Neural progenitor cell (in vitro differentiated cells): ENCODE measurements around the gene DIRAS2.

Source experiments
- CTCF ChIP-seq: fragments of 200-600 bp; sonication (generic); IDR thresholded peaks from 2 replicates; pipeline ENCODE4 v1.5.1; 2017; ENCODE audit warnings: antibody characterized with exemption, mild to moderate bottlenecking
- EZH2 ChIP-seq: fragments of 200-600 bp; sonication (generic); IDR thresholded peaks from 2 replicates; pipeline ENCODE4 v1.6.1; 2017; ENCODE audit warnings: antibody characterized with exemption, mild to moderate bottlenecking, moderate library complexity
- EZH2phosphoT487 ChIP-seq: fragments of 200-600 bp; sonication (generic); IDR thresholded peaks from 2 replicates; pipeline ENCODE4 v1.6.1; 2017; ENCODE audit warnings: antibody characterized with exemption

DNA sequence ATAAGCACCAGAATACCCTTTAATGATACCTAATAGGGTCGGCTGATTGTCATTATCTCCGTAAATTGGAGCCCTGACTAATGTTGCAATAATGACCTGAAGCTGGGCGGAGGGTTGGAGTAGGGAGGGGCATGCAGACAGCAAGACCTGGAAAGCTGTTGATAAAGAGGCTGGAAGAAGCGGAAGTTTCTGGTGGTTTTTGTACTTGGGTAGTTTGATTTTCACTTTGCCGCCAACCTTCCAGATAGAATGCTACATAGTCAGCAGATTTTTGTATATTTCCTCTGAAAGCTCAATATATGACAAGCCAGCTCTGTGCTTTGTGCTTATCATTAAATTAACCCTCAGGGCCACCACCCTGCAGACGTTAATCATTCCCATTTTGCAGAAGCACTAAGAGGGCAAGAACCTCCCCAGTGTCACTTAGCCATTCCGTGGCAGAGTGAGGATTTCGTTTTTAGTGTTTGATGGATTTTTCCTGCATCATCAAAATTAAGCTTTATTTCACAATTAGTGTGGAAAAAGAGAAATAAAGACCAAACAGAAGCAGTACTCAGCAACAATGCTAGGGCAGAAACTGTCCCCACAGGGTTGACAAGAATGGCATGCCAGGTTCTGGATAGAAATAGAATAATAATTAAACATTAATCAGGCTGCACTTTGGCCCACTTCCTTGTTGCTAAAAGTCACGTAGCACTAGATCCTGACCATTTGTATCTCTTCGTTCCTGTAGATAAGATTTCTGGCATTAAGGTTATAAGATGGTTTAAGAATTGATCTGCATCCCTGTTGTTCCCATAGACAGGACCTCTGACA is 34.7 kb downstream of the DIRAS2 start:
- TF ChIP-seq CTCF (no peak), EZH2 (no peak), EZH2phosphoT487 (no peak)
